GM23338 (cell line): ENCODE measurements around the gene CNOT10. TPM values are rescaled to one million over a fixed set of nuclear protein-coding genes. Genes with fewer than 3 reads are reported as not detected.

Source experiments
- ATAC-seq: fragments of 200-7000 bp; cut with Tn5 transposase; 3 replicates; pipeline ENCODE4 v1.9.1; 2020
- DNase-seq: peaks from one replicate; pipeline ENCODE4 v3.0.0-alpha.2; 2015; ENCODE audit warnings: low spot score
- H2AFZ ChIP-seq: fragments of 200-600 bp; sonication (generic); 2 replicates; pipeline ENCODE4 v1.8.0; 2016; ENCODE audit warnings: antibody characterized with exemption, mild to moderate bottlenecking, moderate library complexity
- H3F3A ChIP-seq: fragments of 200-600 bp; sonication (generic); replicated peaks from 2 replicates; pipeline ENCODE4 v1.8.0; 2017; ENCODE audit warnings: antibody characterized with exemption, mixed run types, low read depth
- H3K27ac ChIP-seq: fragments of 200-600 bp; sonication (generic); 2 replicates; pipeline ENCODE4 v1.6.1; 2016; ENCODE audit warnings: low read depth
- H3K27me3 ChIP-seq: fragments of 200-600 bp; sonication (generic); 2 replicates; pipeline ENCODE4 v1.8.0; 2016; ENCODE audit warnings: mild to moderate bottlenecking, mixed run types, moderate library complexity; ENCODE audit not compliant: insufficient read depth
- H3K36me3 ChIP-seq: fragments of 200-600 bp; sonication (generic); 2 replicates; pipeline ENCODE4 v1.8.0; 2016; ENCODE audit warnings: mild to moderate bottlenecking; ENCODE audit not compliant: insufficient read depth
- H3K4me1 ChIP-seq: fragments of 200-600 bp; sonication (generic); 2 replicates; pipeline ENCODE4 v1.8.0; 2016; ENCODE audit warnings: mild to moderate bottlenecking, moderate library complexity; ENCODE audit not compliant: insufficient read depth
- H3K4me2 ChIP-seq: fragments of 200-600 bp; sonication (generic); 2 replicates; pipeline ENCODE4 v1.7.1; 2017; ENCODE audit warnings: mixed run types
- H3K4me3 ChIP-seq: fragments of 200-600 bp; sonication (generic); 2 replicates; pipeline ENCODE4 v1.6.1; 2016; ENCODE audit warnings: mixed run types
- H3K79me2 ChIP-seq: fragments of 200-600 bp; sonication (generic); replicated peaks from 2 replicates; pipeline ENCODE4 v1.8.0; 2017; ENCODE audit warnings: mild to moderate bottlenecking; ENCODE audit not compliant: insufficient read depth
- H3K9me2 ChIP-seq: fragments of 200-600 bp; sonication (generic); 2 replicates; pipeline ENCODE4 v1.8.0; 2017; ENCODE audit not compliant: insufficient read depth
- H4K20me1 ChIP-seq: fragments of 200-600 bp; sonication (generic); replicated peaks from 2 replicates; pipeline ENCODE4 v1.8.0; 2017; ENCODE audit warnings: mild to moderate bottlenecking; ENCODE audit not compliant: insufficient read depth
- H3K27ac Mint-ChIP-seq: 2 replicates; pipeline ENCODE4 v1.8.0; 2020; ENCODE audit warnings: inconsistent platforms, mild to moderate bottlenecking, moderate library complexity, mixed read lengths
- H3K27me3 Mint-ChIP-seq: 3 replicates; pipeline ENCODE4 v1.8.0; 2022; ENCODE audit warnings: low read depth, mild to moderate bottlenecking, moderate library complexity, mixed read lengths, inconsistent platforms; ENCODE audit not compliant: insufficient read depth, poor library complexity
- H3K36me3 Mint-ChIP-seq: 3 replicates; pipeline ENCODE4 v1.8.0; 2021; ENCODE audit warnings: low read depth, mild to moderate bottlenecking, inconsistent platforms, moderate library complexity, mixed read lengths
- H3K4me1 Mint-ChIP-seq: 3 replicates; pipeline ENCODE4 v1.8.0; 2020; ENCODE audit warnings: mild to moderate bottlenecking, inconsistent platforms, mixed read lengths
- H3K4me3 Mint-ChIP-seq: 3 replicates; pipeline ENCODE4 v1.8.0; 2021; ENCODE audit warnings: moderate library complexity, mild to moderate bottlenecking, inconsistent platforms, mixed read lengths
- H3K9me3 Mint-ChIP-seq: 3 replicates; pipeline ENCODE4 v1.8.0; 2020; ENCODE audit warnings: moderate library complexity, mild to moderate bottlenecking, inconsistent platforms, mixed read lengths
- EZH2 ChIP-seq: fragments of 200-600 bp; sonication (generic); IDR thresholded peaks from one replicate; pipeline ENCODE4 v1.8.0; 2017; ENCODE audit warnings: antibody characterized with exemption, mild to moderate bottlenecking, low read depth; ENCODE audit not compliant: unreplicated experiment
- EZH2phosphoT487 ChIP-seq: fragments of 200-600 bp; sonication (generic); IDR thresholded peaks from one replicate; pipeline ENCODE4 v1.8.1; 2018; ENCODE audit warnings: antibody characterized with exemption; ENCODE audit not compliant: unreplicated experiment
- NANOG ChIP-seq: IDR thresholded peaks from 2 replicates; pipeline ENCODE4 v1.6.1; 2016; ENCODE audit warnings: antibody characterized with exemption, borderline replicate concordance
- POLR2AphosphoS5 ChIP-seq: IDR thresholded peaks from 2 replicates; pipeline ENCODE4 v1.6.1; 2016; ENCODE audit warnings: antibody characterized with exemption, low read depth
- REST ChIP-seq: IDR thresholded peaks from one replicate; pipeline ENCODE4 v1.6.1; 2018; ENCODE audit warnings: antibody characterized with exemption; ENCODE audit not compliant: unreplicated experiment
- STAT1 ChIP-seq: IDR thresholded peaks from one replicate; pipeline ENCODE4 v1.6.1; 2016; ENCODE audit warnings: antibody characterized with exemption; ENCODE audit not compliant: unreplicated experiment
- ZNF114 ChIP-seq: fragments of 250-450 bp; sonication (Bioruptor Pico); IDR thresholded peaks from 2 replicates; pipeline ENCODE4 v1.5.0; 2020; ENCODE audit warnings: mild to moderate bottlenecking, moderate library complexity
- polyA plus RNA-seq: library from polyadenylated mRNA; unstranded; fragments of >200 nt; fragmentation: Nextera tagmentation; extraction: Ambion mirVana; gene quantifications from 2 replicates; pipeline ENCODE4 v1.2.1, GENCODE V29; 2016
- total RNA-seq: library from RNA; depleted of rRNA; stranded (reverse); fragments of >200 nt; shearing (Covaris generic); gene quantifications from 2 replicates; pipeline ENCODE4 v1.2.3, GENCODE V29; 2014
- TF ChIP-seq, protein P1 (sequence below): fragments of 250-450 bp; sonication (Bioruptor Pico); IDR thresholded peaks from 2 replicates; pipeline ENCODE4 v1.5.0; 2020; ENCODE audit warnings: mild to moderate bottlenecking, moderate library complexity
- TF ChIP-seq, protein P2 (sequence below), 2 experiments: fragments of 200-600 bp in 1 of 2; sonication (generic) in 1 of 2; conservative IDR thresholded peaks; 2 replicates each; pipeline versions ENCODE4 v1.5.1 to v1.6.1; 2016 to 2017; ENCODE audit warnings: antibody characterized with exemption in 2 of 2, low read depth in 2 of 2, mild to moderate bottlenecking in 2 of 2, moderate library complexity in 1 of 2

Gene CNOT10
- total and polyA plus RNA-seq, 2 experiments from 2014 or later, result 27.2 to 46.9 TPM

DNA sequence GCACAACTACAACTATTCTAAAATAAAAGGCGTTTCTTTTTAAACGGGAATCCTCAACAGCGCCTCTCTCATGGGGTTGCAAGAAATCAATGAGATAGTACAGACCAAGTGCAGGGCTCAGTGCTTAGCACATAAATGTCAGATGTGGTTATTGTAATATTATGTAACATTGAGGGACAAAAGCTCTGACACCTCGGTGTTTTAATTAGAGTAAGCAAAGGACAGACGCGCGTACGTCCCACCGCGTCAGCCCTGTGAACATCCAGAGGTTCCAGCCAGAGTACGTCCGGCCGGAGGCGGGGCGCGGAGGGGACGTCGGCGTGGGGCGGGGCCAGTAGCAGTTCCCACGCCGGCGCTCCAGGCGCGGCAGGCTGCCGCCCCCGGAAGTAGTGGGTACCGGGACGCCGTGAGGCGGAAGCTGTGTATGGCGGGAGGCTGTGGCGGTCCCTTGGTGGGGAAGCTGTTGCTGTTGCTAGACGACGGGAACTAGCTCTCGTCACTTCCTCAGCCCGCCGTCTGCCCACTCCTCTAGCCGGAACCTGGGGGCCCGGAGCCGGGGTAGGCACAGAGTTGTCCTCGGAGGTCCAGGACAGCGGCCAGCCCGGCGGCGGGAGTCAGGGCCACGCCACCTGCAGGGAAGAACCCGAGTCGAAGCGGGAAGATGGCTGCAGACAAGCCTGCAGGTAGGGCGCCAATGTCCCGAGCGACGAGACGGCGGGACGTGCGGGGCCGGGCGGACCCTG lies at the start of gene CNOT10 (continued):
- no peak for TF ChIP-seq REST

DNA sequence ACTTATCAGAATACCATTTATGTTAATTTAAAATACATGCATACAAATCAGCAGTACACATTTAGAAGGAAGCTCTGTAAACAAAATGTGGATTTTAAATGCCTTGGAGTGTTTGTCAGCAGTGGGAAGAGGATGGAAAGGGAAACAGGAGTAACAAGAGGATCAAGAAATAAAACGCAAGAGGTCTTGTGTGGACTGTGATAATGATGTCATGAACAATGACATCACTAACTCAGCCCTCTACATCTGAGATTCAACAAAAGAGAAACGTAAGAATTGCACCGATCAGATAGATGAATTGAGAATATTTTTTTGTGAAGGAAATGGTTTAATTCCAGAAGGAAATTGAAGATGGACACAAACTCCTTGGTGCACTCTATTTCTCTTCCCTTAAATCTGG lies 44.0 kb upstream of the CNOT10 start:
- H3K27me3 Mint-ChIP-seq, result peaks cover 5% of the 10 kb centered on the region
- Histone ChIP-seq H3K4me3 (no peak overlapping the region), H3K27ac (no peak overlapping the region), H3K27me3 (no peaks in the 10 kb centered on the region), H3K9me2 (no peaks in the 10 kb centered on the region), H4K20me1 (no peaks in the 10 kb centered on the region), H3K4me1 (no peaks in the 10 kb centered on the region), H2AFZ (peak overlapping the region; percentile 85; the same call in 1 of the 2 replicates), H3K36me3 (no peaks in the 10 kb centered on the region), H3F3A (no peaks in the 10 kb centered on the region), H3K4me2 (no peak overlapping the region), H3K79me2 (no peaks in the 10 kb centered on the region)
- H3K36me3 Mint-ChIP-seq, result no peaks in the 10 kb centered on the region
- DNase-seq, result no peak
- H3K4me1 Mint-ChIP-seq, result no peaks in the 10 kb centered on the region
- no peak overlapping the region for H3K4me3 Mint-ChIP-seq
- H3K27ac Mint-ChIP-seq, result no peak overlapping the region
- ATAC-seq, result no peak
- no peaks in the 10 kb centered on the region for H3K9me3 Mint-ChIP-seq
- TF ChIP-seq REST (no peak), EZH2 (no peak), NANOG (no peak), POLR2AphosphoS5 (no peak), STAT1 (no peak), EZH2phosphoT487 (no peak), ZNF114 (CRISPR knock-in tag) (no peak)
- TF ChIP-seq, protein P1, sequence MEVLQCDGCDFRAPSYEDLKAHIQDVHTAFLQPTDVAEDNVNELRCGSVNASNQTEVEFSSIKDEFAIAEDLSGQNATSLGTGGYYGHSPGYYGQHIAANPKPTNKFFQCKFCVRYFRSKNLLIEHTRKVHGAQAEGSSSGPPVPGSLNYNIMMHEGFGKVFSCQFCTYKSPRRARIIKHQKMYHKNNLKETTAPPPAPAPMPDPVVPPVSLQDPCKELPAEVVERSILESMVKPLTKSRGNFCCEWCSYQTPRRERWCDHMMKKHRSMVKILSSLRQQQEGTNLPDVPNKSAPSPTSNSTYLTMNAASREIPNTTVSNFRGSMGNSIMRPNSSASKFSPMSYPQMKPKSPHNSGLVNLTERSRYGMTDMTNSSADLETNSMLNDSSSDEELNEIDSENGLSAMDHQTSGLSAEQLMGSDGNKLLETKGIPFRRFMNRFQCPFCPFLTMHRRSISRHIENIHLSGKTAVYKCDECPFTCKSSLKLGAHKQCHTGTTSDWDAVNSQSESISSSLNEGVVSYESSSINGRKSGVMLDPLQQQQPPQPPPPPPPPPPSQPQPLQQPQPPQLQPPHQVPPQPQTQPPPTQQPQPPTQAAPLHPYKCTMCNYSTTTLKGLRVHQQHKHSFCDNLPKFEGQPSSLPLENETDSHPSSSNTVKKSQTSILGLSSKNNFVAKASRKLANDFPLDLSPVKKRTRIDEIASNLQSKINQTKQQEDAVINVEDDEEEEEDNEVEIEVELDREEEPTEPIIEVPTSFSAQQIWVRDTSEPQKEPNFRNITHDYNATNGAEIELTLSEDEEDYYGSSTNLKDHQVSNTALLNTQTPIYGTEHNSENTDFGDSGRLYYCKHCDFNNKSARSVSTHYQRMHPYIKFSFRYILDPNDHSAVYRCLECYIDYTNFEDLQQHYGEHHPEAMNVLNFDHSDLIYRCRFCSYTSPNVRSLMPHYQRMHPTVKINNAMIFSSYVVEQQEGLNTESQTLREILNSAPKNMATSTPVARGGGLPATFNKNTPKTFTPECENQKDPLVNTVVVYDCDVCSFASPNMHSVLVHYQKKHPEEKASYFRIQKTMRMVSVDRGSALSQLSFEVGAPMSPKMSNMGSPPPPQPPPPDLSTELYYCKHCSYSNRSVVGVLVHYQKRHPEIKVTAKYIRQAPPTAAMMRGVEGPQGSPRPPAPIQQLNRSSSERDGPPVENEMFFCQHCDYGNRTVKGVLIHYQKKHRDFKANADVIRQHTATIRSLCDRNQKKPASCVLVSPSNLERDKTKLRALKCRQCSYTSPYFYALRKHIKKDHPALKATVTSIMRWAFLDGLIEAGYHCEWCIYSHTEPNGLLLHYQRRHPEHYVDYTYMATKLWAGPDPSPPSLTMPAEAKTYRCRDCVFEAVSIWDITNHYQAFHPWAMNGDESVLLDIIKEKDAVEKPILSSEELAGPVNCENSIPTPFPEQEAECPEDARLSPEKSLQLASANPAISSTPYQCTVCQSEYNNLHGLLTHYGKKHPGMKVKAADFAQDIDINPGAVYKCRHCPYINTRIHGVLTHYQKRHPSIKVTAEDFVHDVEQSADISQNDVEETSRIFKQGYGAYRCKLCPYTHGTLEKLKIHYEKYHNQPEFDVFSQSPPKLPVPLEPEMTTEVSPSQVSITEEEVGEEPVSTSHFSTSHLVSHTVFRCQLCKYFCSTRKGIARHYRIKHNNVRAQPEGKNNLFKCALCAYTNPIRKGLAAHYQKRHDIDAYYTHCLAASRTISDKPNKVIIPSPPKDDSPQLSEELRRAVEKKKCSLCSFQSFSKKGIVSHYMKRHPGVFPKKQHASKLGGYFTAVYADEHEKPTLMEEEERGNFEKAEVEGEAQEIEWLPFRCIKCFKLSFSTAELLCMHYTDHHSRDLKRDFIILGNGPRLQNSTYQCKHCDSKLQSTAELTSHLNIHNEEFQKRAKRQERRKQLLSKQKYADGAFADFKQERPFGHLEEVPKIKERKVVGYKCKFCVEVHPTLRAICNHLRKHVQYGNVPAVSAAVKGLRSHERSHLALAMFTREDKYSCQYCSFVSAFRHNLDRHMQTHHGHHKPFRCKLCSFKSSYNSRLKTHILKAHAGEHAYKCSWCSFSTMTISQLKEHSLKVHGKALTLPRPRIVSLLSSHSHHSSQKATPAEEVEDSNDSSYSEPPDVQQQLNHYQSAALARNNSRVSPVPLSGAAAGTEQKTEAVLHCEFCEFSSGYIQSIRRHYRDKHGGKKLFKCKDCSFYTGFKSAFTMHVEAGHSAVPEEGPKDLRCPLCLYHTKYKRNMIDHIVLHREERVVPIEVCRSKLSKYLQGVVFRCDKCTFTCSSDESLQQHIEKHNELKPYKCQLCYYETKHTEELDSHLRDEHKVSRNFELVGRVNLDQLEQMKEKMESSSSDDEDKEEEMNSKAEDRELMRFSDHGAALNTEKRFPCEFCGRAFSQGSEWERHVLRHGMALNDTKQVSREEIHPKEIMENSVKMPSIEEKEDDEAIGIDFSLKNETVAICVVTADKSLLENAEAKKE, result no peak
- TF ChIP-seq, protein P2, sequence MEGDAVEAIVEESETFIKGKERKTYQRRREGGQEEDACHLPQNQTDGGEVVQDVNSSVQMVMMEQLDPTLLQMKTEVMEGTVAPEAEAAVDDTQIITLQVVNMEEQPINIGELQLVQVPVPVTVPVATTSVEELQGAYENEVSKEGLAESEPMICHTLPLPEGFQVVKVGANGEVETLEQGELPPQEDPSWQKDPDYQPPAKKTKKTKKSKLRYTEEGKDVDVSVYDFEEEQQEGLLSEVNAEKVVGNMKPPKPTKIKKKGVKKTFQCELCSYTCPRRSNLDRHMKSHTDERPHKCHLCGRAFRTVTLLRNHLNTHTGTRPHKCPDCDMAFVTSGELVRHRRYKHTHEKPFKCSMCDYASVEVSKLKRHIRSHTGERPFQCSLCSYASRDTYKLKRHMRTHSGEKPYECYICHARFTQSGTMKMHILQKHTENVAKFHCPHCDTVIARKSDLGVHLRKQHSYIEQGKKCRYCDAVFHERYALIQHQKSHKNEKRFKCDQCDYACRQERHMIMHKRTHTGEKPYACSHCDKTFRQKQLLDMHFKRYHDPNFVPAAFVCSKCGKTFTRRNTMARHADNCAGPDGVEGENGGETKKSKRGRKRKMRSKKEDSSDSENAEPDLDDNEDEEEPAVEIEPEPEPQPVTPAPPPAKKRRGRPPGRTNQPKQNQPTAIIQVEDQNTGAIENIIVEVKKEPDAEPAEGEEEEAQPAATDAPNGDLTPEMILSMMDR (conservative IDR thresholded peaks at IDR 0.05; ENCODE audit: low read depth in 2 of 2), result no peak
